Karpas-422 (cell line): ENCODE data around the gene HMG20B. TPM values are rescaled to one million over a fixed set of nuclear protein-coding genes. Genes with fewer than 3 reads are reported as not detected.
A peak's percentile ranks its signal among the peaks of the same experiment; 100 is the strongest.

Experiments used
- DNase-seq: peaks from one replicate; pipeline ENCODE4 v3.0.0-alpha.2; 2015
- H2AFZ ChIP-seq: fragments of 200-600 bp; sonication (generic); 2 replicates; pipeline ENCODE4 v1.6.1; 2014; ENCODE audit warnings: antibody characterized with exemption, low read length, mixed read lengths
- H3K27ac ChIP-seq: fragments of 200-600 bp; sonication (generic); 2 replicates; pipeline ENCODE4 v1.5.1; 2014; ENCODE audit warnings: mild to moderate bottlenecking, low read length, moderate library complexity
- H3K27me3 ChIP-seq: fragments of 200-600 bp; sonication (generic); 2 replicates; pipeline ENCODE4 v1.6.1; 2014; ENCODE audit warnings: low read length, mixed read lengths
- H3K36me3 ChIP-seq: fragments of 200-600 bp; sonication (generic); 2 replicates; pipeline ENCODE4 v1.6.1; 2014; ENCODE audit warnings: low read length, mixed read lengths; ENCODE audit not compliant: insufficient read depth
- H3K4me1 ChIP-seq: fragments of 200-600 bp; sonication (generic); 2 replicates; pipeline ENCODE4 v1.6.1; 2014; ENCODE audit warnings: mild to moderate bottlenecking, low read length, mixed read lengths
- H3K4me2 ChIP-seq: fragments of 200-600 bp; sonication (generic); 2 replicates; pipeline ENCODE4 v1.6.1; 2014; ENCODE audit warnings: low read length, low read depth, mild to moderate bottlenecking; ENCODE audit not compliant: poor library complexity, severe bottlenecking
- H3K4me3 ChIP-seq: fragments of 200-600 bp; sonication (generic); 2 replicates; pipeline ENCODE4 v1.5.1; 2014; ENCODE audit warnings: mild to moderate bottlenecking, antibody characterized with exemption, low read length, mixed read lengths
- H3K79me2 ChIP-seq: fragments of 200-600 bp; sonication (generic); 2 replicates; pipeline ENCODE4 v1.6.1; 2014; ENCODE audit warnings: mild to moderate bottlenecking, low read length, mixed read lengths
- H3K9ac ChIP-seq: fragments of 200-600 bp; sonication (generic); 2 replicates; pipeline ENCODE4 v1.6.0; 2014; ENCODE audit warnings: low read length
- H3K9me2 ChIP-seq: fragments of 200-600 bp; sonication (generic), shearing (Covaris generic); replicated peaks from 2 replicates; pipeline ENCODE4 v1.6.0; 2014; ENCODE audit warnings: mild to moderate bottlenecking, low read length, moderate library complexity; ENCODE audit not compliant: insufficient read depth
- H3K9me3 ChIP-seq: fragments of 300-700, 200-600 bp; sonication (generic); 2 replicates; pipeline ENCODE4 v1.6.1; 2014; ENCODE audit warnings: low read length, mixed read lengths
- H4K20me1 ChIP-seq: fragments of 200-600 bp; sonication (generic); 2 replicates; pipeline ENCODE4 v1.6.1; 2014; ENCODE audit warnings: mild to moderate bottlenecking, antibody characterized with exemption, low read length, low read depth; ENCODE audit not compliant: insufficient read depth
- total RNA-seq: library from RNA; depleted of rRNA; stranded (reverse); fragments of >200 nt; shearing (Covaris generic); gene quantifications from 2 replicates; pipeline ENCODE4 v1.2.3, GENCODE V29; 2014; ENCODE audit warnings: low replicate concordance; rRNA removed

The HMG20B gene
- 53.7 and 127 TPM in 2 replicates for total RNA-seq

DNA sequence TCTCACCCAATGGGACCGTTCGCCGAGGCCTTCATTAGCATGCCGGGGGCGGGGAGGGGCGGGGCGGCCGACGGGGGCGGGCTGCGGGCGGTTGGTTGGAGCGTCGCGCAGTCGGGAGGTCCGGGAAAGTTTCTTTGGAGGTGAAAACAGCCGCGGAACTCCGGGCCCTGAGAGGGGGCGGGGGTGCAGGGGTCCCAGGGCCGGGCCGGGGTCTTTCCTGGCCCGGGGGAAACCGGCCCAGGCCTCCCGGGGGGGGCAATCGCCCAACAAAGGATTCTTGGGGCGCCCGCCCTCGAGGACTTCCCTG is at the start of gene HMG20B:
Gene HMG20B (plus strand): TSS at position 90 of the 307 bp plus-strand sequence. CDS start 366 bp downstream, outside the sequence.
- peaks cover 10% of the 10 kb centered on the region; the same call in 1 of the 2 replicates for H3K36me3 ChIP-seq
- H3K4me1 ChIP-seq = peaks cover 13% of the 10 kb centered on the region
- H2AFZ ChIP-seq = peak within 1 kb of the TSS; percentile 88; the same call in 1 of the 2 replicates
- peak within 1 kb of the TSS; percentile 99 for H3K4me2 ChIP-seq
- no peaks in the 10 kb centered on the region for H3K27me3 ChIP-seq
- peak within 1 kb of the TSS; percentile 97 for H3K4me3 ChIP-seq
- DNase-seq = no peak
- no peaks in the 10 kb centered on the region for H3K9me2 ChIP-seq
- H4K20me1 ChIP-seq = peaks cover 7% of the 10 kb centered on the region; the same call in 1 of the 2 replicates
- H3K79me2 ChIP-seq = peaks cover 13% of the 10 kb centered on the region
- H3K9me3 ChIP-seq = no peaks in the 10 kb centered on the region
- peak within 1 kb of the TSS; percentile 68 for H3K27ac ChIP-seq
- H3K9ac ChIP-seq = peak within 1 kb of the TSS; percentile 94

DNA sequence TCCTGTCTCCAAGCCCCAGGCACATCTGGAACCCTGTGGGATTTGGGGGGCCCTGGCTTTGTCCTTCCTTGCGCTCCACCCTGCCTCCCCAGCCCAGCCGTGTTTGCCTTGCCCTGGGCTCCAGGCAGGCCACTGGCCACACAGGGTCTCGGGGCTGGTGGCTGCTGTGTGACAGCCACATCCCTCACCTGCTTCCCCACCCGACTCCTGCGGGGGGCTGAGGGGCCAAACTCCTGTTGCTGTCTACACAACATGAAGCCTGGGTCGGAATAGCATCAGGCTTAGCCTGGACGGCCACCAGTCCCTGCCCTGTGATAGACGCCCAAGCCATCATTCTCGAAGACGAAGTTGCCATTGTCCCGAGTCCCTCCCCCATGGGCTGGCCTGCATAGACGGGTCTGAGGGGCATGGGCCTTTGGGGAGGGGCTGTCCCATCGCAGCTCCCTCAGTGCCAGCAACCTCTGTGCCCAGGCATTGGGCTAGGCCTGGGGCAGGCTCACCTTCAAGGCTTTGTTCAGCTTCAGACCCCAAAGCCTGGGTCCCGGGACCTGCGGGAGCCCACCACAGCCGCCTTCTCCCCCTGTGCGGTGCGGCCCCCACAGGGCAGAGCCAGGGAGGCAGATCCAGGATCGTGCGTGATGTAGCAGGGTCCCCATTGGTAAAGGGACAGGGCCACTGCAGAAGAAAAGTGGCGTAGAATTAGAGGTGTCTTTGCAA is 49.2 kb upstream of the HMG20B start:
- Histone ChIP-seq H3K4me2 (no peak overlapping the region), H3K79me2 (peaks cover 33% of the 10 kb centered on the region), H3K4me3 (no peak overlapping the region), H3K9me3 (no peaks in the 10 kb centered on the region), H3K9me2 (no peaks in the 10 kb centered on the region), H3K4me1 (peaks cover 9% of the 10 kb centered on the region), H3K27me3 (no peaks in the 10 kb centered on the region), H3K36me3 (no peaks in the 10 kb centered on the region), H2AFZ (no peak overlapping the region), H3K27ac (no peak overlapping the region), H4K20me1 (peaks cover 4% of the 10 kb centered on the region; the same call in 1 of the 2 replicates), H3K9ac (no peak overlapping the region)
- DNase-seq = no peak

DNA sequence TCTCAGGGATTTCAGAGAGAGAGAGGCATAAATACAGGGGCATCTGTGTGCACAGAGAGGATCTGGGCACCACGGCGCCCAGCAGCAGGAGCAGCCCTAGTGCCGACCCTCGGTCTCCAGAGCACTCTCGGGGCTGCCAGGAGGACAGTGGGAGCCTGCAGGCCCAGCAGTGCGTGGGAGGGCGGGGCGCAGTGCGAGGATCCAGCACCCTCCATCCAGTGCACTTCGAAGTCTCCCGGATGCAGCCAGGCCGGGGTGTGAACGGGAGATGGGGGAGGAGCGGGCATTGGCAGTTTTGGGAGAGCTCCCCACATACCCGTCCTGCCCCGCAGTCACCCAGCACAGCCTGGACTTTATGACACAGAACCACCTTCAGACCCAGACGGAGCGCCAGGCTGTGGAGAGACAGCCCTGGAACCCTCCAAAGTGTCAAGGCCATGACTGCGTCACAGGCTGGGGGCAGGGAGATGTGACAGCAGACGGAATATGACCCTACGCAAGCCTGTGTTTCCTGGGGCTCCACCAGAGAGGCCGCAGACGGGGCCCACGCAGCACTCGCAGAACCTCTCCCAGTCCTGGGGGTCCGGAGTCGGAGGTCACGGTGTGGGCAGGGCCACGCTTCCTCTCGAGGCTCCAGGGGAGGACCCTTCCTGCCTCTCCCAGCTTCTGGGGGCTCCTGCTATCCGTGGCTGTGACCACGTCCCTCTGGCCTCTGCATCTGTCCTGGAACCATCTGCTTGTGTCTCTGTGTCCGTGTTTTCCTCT is 48.5 kb upstream of the HMG20B start:
- peaks cover 26% of the 10 kb centered on the region for H3K79me2 ChIP-seq
- no peaks in the 10 kb centered on the region for H3K36me3 ChIP-seq
- DNase-seq = no peak

GRCh38 chr19:3524904-3525451 is 47.8 kb upstream of the HMG20B start:
- Histone ChIP-seq H4K20me1 (peaks cover 2% of the 10 kb centered on the region; the same call in 1 of the 2 replicates), H3K79me2 (peaks cover 19% of the 10 kb centered on the region), H3K4me3 (no peak overlapping the region), H3K36me3 (no peaks in the 10 kb centered on the region), H3K27me3 (no peaks in the 10 kb centered on the region), H3K4me2 (no peak overlapping the region), H3K9me2 (no peaks in the 10 kb centered on the region), H3K9ac (no peak overlapping the region), H3K9me3 (no peaks in the 10 kb centered on the region), H3K4me1 (no peaks in the 10 kb centered on the region), H3K27ac (no peak overlapping the region), H2AFZ (no peak overlapping the region)
- no peak for DNase-seq

More for the DNA sequence above, 48.5 kb upstream of the HMG20B start:
- no peaks in the 10 kb centered on the region for H3K27me3 ChIP-seq
- no peak overlapping the region for H3K9ac ChIP-seq
- H2AFZ ChIP-seq = no peak overlapping the region
- no peaks in the 10 kb centered on the region for H3K9me2 ChIP-seq
- H3K4me2 ChIP-seq = no peak overlapping the region
- no peaks in the 10 kb centered on the region for H3K9me3 ChIP-seq
- no peak overlapping the region for H3K4me3 ChIP-seq
- H3K27ac ChIP-seq = no peak overlapping the region
- H4K20me1 ChIP-seq = peaks cover 4% of the 10 kb centered on the region; the same call in 1 of the 2 replicates
- peaks cover 3% of the 10 kb centered on the region; the same call in 1 of the 2 replicates for H3K4me1 ChIP-seq

DNA sequence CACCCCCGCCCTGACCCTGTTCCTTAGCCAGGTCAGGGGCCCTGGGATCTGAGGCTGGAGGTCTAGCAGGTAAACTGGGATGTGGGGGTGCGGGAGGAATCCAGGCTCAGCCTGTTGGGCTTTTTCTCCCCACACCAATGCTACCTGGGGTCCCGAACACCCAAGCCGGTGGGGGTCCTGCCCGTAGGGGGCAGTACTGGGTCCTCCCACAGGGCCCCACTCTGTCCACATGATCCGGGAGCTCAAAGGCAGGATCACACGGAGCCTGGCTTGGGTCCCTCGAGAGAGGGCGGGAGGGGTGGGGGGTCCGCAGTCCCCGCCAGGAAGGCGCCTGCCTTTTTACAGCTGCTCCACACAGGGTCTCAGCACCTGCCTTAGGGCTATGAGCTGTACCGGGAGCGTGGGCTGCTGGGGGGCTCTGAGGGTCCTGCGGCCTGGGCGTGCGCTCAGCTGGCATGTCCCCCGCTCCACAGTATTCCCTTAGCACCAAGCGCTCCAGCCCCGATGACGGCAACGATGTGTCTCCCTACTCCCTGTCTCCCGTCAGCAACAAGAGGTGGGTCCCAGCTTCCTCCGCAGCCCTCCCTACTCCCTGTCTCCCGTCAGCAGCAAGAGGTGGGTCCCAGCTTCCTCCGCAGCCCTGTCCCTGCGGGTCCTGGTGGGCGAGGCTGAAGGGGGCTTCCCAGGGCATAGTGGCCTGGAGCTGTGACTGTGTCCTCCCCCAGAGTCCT is 46.1 kb upstream of the HMG20B start:
- Histone ChIP-seq H3K36me3 (no peaks in the 10 kb centered on the region), H3K9ac (no peak overlapping the region)
- DNase-seq = no peak

GRCh38 chr19:3527238-3527910 is 45.4 kb upstream of the HMG20B start:
- H3K79me2 ChIP-seq = peaks cover under 1% of the 10 kb centered on the region; the same call in 1 of the 2 replicates
- no peak overlapping the region for H3K27ac ChIP-seq
- no peak overlapping the region for H3K4me2 ChIP-seq
- no peaks in the 10 kb centered on the region for H3K36me3 ChIP-seq
- no peak overlapping the region for H3K9ac ChIP-seq
- no peak for DNase-seq
- no peaks in the 10 kb centered on the region for H3K9me2 ChIP-seq
- no peaks in the 10 kb centered on the region for H3K4me1 ChIP-seq
- no peaks in the 10 kb centered on the region for H3K27me3 ChIP-seq
- H3K4me3 ChIP-seq = no peak overlapping the region
- no peaks in the 10 kb centered on the region for H3K9me3 ChIP-seq
- H4K20me1 ChIP-seq = no peaks in the 10 kb centered on the region
- H2AFZ ChIP-seq = no peak overlapping the region

More for the DNA sequence above, 46.1 kb upstream of the HMG20B start:
- Histone ChIP-seq H3K9me2 (no peaks in the 10 kb centered on the region), H3K27ac (no peak overlapping the region), H3K9me3 (no peaks in the 10 kb centered on the region), H3K4me3 (no peak overlapping the region), H3K4me2 (no peak overlapping the region), H3K4me1 (no peaks in the 10 kb centered on the region), H3K27me3 (no peaks in the 10 kb centered on the region), H2AFZ (no peak overlapping the region), H4K20me1 (no peaks in the 10 kb centered on the region), H3K79me2 (peaks cover 6% of the 10 kb centered on the region; the same call in 1 of the 2 replicates)

- DNase-seq = no peak
- H3K4me1 ChIP-seq = no peaks in the 10 kb centered on the region
- H3K4me2 ChIP-seq = no peak overlapping the region
- H3K79me2 ChIP-seq = no peaks in the 10 kb centered on the region
- H3K9me3 ChIP-seq = no peaks in the 10 kb centered on the region
- no peak overlapping the region for H2AFZ ChIP-seq
- no peaks in the 10 kb centered on the region for H3K27me3 ChIP-seq
- H4K20me1 ChIP-seq = no peaks in the 10 kb centered on the region
- no peaks in the 10 kb centered on the region for H3K9me2 ChIP-seq
- H3K36me3 ChIP-seq = no peaks in the 10 kb centered on the region
- no peak overlapping the region for H3K4me3 ChIP-seq
- no peak overlapping the region for H3K9ac ChIP-seq
- H3K27ac ChIP-seq = no peak overlapping the region
Measured at GRCh38 chr19:3528080-3528479, 44.7 kb upstream of the HMG20B start.
